Activated CD4-positive, alpha-beta T cell treated with anti-CD3 and anti-CD28 coated beads for 4 hours (primary cell): ENCODE results near the gene GKN2.
"Not testable (repeated sequence)": the region's sequence is repeated elsewhere in the genome, so short reads cannot be mapped to it uniquely, and the experiment has no call there.

Experiments used
- DNase-seq, 2 donors: peaks; one replicate each; pipeline ENCODE4 v3.0.0-alpha.2; 2020

The GKN2 gene

DNA sequence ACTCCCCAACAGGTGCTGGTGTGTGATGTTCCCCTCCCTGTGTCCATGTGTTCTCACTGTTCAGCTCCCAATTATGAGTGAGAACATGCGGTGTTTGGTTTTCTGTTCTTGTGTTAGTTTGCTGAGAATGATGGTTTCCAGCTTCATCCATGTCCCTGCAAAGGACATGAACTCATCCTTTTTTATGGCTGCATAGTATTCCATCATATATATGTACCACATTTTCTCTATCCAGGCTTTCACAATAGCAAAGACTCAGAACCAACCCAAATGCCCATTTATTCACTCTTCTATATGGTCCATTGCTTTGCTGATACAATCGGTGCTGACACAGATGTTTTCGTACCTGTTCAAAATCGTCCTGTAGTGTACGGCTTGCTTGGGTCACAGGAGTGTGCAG, 2.7 kb upstream of the GKN2 start:
- DNase-seq = not testable (repeated sequence)

DNA sequence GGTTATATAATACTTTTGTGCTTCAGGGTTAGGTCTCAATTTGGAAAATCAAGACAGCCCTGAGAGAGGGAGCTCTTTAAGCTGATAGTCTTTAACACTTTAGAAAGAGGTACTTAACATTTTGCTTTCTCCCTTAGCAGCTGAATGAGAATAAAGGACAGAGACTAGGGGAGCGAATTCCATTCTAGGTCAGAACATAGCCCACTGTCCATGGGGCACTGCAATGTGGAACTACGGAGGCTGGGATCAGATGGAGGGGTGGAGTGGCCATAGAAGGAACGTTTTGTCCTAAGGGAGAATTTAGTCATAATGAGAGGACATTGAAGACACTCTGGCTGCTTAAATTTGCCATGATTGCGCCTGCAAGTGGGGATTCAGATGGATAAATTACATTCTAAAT, 794 bp downstream of the GKN2 start:
- no peak for DNase-seq

DNA sequence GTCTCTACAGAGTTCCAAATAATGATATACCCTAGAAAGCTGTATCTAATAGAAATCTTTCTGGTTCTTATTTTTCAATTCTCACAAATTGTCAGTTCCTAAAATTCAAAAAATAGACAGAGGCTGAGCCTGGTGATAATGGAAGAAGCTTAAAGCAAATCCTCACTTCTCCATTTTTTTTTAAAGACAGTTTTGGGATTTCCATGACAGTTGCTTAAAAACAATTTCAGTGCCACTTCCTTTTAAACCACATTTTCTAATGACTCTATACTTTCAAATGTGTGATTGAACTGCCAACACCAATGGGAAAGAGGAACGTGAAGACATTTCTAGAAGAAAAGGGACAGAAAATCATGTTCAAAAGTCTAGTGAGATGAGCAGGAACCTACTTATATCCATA, 4.0 kb downstream of the GKN2 start:
- no peak for DNase-seq

DNA sequence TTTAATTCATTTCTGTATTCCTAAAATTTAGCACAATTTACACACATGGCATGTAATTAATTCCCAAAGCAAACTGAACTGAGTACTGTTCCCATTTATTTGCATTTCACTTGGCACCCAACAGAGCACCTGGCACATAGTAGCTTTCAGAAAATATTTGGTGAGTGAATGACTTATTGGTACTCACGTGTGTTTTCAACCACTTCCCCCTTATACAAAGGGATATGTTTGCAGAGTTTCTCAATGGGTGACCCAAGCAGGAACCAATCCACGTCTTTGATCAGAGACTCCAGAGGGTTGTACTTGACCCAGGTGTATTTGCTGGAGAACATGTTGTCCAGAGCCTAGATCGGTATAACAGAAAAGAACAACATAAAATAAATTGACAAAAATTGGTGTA, 6.6 kb downstream of the GKN2 start:
- DNase-seq = no peak

DNA sequence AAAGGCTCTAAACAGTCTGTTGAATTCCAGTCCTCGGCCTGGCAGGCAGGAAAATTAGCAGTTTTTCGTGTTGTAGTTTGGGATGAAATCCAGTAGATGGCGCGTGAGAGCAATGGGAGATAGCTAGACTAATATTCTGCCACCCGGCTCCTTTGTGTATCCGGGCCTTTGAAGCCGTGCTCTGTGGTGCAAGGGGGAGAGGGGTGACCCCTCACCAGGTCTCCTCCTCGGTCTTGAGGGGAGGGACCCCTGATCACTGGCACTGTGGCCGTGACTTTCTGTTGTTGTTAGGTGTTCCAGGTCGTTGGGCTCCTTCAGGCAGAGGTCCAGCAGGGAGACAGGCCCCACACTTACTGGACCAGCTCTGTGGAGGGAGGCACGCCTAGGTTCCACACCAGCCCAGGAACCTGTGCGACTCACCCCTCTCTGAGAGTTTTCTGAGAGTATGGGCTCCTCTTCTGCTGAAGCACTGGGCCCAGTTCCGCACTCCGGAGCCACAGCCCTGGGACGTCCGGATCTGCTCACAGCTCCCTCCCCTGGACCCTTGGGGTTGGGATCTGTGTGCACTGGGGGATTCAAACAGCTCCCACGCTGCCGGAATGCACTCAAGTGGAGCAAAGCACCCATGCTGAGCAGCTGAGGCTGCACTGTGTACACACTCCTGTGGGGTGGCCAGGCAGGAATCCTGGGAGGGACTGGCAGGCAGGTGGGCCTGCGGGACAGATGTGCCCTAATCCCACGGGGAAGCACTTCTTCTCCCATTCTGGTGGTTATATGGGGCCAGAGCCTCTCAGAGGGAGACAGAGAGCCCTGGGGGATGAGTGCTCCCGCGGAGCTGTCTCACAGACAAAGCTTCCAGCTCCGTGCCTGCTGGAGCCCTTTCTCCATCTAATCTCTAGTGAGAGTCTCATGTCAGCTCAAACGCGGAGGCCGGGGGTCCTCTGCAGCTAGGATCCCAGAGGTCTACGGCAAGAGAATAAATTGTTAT, 8.8 kb downstream of the GKN2 start:
- peak; percentile 31 to 61 for DNase-seq

DNA sequence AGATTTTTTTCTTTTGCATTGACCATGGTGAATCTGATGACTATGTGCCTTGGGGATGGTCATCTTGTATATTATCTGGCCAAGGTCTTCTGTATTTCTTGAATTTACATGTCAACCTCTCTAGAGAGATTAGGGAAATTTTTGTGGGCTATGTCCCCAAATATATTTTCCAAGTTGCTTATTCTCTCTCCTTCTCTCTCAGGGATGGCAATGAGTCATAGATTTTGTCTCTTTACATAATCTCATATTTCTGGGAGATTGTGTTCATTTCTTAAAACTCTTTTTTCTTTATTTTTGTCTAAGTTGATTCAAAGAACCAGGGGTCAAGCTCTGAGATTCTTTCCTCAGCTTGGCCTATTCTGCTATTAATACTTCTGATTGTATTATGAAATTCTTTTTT, 9.9 kb downstream of the GKN2 start:
- no peak for DNase-seq

DNA sequence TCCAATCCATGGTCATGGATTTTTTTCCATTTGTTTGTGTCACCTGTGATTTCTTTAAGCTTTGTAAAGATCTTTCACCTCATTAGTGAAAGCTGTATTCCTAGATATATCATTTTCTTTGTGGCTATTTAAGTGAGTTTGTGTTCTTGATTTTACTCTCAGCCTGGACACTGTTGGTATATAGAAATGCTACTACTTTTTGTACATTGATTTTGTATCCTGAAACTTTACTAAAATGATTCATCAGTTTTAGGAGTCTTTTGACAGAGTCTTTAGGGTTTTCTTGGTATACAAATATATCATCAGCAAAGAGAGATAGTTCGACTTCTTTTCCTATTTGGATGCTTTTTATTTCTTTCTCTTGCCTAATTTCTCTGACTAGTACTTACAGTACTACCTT, 12.3 kb downstream of the GKN2 start:
- DNase-seq = no peak

DNA sequence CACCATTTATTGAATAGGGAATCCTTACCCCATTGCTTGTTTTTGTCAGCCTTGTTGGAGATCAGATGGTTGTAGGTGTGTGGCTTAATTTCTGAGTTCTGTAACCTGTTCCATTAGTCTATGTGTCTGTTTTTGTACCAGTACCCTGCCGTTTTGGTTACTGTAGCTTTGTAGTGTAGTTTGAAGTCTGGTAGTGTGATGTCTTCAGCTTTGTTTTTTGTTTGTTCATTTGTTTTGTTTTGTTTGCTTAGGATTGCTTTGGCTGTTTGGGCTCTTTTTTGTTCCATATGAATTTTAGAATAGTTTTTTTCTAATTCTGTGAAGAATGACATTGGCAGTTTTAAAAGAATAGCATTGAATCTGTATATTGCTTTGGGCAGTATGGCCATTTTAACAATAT, 12.7 kb downstream of the GKN2 start:
- DNase-seq = no peak

DNA sequence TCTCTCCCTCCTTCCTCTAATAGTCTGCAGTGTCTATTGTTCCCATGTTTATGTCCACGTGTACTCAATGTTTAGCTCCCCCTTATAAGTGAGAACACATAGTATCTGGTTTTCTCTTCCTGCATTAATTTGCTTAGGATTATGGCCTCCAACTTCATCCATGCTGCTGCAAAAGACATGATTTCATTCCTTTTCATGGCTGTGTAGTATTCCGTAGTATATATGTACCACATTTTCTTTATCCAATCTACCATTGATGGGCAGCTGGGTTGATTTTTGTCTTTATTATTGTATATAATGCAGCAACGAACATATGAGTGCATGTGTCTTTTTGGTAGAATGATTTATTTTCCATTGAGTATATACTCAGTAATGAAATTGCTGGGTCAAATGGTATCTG, 13.8 kb downstream of the GKN2 start:
- DNase-seq = no peak

DNA sequence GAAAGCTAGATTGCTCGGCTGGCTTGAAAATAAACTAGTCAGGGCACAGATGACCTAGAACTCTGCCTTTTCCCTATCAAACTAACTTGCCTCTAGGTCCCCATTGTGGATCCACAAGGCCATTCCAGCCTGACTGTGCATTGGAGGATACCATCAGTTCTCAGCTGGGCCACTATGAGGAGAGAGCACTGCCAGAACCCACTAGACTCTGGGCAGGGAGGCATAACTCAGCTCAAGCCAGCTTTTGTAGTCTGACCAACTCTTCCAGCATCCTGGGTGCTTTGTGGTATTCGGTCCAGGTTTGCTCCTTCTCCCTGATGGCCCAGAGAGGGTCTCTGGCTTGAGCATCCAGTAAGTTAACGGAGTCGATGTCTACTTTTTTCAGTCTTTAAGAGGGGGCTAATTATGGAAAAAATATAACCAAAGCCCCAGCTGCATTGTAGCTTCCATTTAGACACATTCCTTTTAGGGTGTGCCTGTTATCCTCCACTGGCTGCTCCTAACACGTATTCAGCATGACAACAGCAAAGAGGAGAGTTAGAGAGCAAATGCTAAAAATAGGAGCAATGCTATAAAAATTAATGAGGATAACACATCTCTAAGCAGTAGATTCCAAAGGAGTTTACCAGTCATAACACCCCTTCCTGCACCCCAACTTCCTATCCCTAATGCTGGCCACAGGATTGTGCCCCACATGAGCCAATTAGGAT, 15.2 kb downstream of the GKN2 start:
- no peak for DNase-seq

DNA sequence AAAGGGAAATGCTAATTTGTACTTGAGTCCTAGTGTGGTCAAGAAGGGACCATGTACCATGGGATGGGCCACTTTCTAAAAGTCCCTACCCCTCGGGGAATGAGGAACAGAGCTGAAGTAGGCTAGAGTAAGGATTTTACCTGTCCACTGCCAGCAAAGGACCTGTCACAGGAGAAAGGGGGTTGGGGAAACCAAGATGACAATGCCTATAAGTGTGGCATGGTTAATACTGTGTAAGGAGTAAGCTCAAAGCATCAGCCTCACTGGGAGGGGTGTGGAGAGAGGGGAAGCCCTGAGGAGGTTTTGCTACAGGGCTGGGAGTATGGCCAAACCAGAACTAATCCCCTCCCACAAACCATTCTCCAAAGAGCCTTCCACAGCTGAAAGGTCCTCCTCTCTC, 15.8 kb downstream of the GKN2 start:
- DNase-seq = no peak

DNA sequence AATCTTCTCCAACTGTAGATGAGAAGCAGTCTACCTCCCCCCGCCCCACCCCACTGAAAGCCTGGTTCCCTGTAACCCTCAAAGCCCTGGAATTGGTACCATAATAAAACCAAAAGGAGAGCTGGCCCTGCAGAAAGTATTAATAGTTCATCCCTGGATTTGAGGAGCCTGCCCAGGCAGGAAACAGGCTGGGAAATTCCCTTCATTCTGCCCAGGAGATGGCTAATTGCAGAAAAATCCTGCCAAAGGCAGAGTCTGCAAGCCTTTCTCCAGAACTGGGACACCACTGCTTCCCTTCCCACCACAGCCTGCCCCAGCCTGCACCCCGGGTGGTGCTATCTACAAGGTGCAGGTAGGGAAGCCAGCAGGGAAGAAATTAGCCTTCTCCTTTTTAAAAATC, 16.3 kb downstream of the GKN2 start:
- DNase-seq = no peak

DNA sequence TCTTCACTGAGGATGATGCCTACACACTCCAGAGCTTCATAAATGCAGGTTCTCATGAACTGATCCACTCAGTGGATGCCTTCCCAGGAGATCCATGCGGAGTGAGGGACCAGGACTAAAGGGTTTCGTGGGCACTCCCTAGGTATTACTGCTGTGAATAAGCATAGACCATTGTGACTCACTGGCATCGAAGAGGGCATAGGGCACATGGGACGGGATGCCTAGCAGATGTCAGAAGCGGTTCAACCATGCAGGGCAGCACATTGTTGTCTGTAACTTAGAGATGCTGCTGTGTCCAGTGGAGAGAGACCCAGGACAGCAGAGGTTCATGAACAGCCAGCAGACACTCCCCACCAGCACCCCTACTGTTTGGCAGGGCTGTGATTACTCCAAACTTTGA, 17.2 kb downstream of the GKN2 start:
- no peak for DNase-seq

DNA sequence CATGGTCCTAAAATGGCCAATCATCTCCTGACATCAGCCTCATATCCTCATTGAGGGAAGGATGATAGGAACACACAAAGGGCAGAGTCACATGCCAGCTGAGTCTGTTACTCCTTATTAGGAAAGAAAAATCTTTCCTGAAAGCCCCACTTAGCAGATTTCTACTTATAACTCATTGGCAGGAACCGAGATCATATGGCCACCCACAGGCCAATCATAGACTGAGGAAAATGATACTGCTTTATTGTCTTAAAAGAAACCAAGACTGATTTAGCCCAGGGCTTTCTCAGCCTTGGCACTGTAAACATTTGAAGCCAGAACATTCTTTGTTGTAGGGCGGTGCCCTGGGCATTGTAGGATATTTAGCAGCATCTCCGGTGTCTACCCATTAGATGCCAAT, 18.7 kb downstream of the GKN2 start:
- DNase-seq = no peak

DNA sequence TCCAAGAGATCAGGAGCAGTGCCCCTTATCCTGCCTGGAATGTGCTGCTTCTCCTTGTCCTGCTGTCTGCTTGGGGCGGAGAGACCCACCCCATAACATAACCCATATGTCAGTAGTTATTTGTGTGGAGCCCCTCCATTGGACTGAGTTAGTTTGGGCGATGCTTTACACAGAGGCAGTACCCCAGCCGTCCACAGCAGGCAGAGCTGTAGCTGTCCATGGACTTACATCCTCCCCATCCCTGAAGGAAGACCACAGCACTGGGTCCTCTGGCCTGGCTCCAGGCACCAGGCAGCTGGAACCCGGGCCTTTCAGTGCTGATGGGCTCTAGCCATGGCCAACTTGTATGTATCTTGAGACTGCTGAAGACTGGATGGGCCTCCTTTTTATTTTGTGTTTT, 20.3 kb downstream of the GKN2 start:
- DNase-seq = no peak

DNA sequence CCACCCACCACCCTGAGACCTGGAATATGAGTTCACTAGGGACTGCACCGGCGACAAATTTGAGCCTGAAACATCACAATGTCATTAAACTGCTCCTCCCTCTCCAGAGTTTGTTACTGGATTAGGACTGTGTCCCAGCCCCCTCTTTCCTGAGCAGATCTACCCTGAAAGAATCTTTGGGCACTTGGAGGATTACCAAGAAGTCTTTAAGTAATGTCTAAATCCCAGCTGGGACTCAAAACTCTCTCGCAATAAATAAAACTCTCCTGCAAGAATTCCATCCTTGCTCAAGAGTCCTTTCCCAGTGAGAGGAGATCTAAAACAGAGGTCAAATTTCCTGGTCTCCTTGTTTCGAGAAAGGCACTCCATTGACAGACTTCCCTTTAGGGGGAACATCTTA, 20.9 kb downstream of the GKN2 start:
- no peak for DNase-seq

DNA sequence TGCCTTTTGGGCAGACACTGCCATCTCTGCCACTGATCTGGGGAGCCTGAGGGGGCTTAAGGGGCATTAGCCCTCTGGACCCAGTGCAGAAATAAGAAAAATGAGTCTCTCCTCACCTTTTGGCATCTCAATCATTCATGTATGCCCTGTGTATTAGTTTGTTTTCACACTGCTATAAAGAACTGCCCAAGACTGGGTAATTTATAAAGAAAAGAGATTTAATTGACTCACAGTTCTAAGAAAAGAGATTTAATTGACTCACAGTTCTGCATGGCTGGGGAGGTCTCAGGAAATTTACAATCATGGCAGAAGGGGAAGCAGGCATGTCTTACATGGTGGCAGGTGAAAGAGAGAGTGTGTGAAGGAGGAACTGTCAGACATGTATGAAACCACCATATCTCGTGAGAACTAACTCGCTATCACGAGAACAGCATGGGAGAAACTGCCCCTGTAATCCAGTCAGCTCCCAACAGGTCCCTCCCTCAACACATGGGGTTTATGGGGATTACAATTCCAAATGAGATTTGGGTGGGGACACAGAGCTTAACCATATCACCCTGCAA, 21.5 kb downstream of the GKN2 start:
- no peak for DNase-seq

DNA sequence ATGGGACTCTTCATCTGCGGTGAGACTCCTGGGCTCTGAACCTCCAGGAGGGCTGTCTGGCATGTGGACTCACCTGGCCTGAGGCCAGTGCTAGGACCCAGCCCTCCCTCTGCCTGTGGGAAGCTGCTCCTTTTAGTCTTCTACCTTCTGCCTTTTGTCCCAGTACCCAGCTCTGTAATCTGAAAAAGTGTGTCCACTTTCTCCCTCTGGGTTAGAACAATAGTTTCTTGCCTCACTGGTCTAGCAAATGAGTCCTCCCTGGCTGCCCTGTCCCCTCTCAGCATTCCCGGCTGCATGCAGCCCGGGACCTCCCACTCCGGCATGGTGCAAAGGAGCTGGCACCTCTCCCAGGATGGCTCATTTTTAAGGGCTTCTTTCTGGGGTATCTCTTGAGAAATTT, 25.9 kb downstream of the GKN2 start:
- DNase-seq = no peak

DNA sequence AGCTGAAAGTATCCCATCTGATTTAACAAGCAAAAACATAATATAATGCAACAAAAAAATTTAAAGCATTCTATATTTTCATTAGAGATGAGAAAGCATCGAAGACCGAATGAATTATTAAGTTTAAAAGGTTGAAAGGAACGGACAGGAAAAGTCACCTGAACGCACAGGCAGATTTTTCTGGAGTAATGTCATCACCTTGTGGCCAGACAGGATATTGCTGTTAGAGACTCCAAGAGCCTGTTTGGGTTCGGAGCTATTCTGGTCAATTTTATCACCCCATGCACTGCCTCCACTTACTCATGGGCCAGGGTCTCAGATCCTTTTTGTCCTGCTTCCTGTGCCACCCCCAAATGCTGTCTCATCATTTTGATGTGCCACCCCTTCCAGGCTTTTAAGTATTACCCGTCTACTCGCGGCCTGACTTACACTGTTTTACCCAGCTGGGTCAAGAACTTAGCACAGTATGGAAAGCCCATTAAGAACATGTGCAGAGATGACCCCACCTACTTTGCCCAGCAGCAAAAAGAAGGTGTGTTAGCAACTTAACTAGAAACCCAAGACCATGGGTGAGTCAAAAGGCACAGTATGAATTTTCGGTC, 27.3 kb downstream of the GKN2 start:
- peak; percentile 47 to 72 for DNase-seq

DNA sequence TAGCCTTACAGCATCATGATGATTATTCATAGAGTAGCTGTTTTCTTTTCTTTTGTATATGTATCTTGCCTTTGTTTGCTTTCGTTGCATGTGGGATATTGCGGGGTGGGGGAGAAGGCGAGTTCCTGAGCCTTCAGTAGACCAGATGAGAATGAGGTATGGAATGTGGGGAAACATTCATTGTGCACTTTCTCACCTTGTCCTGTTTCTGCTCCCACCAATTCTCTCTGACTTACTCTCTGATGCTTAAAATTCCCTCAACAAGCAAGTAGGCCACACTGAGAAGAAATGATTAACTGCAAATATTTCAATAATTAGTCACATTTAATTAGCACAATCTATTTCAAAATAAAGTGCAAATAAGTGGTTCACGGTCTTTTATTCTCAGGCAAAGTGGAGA, 31.0 kb downstream of the GKN2 start:
- DNase-seq = no peak

DNA sequence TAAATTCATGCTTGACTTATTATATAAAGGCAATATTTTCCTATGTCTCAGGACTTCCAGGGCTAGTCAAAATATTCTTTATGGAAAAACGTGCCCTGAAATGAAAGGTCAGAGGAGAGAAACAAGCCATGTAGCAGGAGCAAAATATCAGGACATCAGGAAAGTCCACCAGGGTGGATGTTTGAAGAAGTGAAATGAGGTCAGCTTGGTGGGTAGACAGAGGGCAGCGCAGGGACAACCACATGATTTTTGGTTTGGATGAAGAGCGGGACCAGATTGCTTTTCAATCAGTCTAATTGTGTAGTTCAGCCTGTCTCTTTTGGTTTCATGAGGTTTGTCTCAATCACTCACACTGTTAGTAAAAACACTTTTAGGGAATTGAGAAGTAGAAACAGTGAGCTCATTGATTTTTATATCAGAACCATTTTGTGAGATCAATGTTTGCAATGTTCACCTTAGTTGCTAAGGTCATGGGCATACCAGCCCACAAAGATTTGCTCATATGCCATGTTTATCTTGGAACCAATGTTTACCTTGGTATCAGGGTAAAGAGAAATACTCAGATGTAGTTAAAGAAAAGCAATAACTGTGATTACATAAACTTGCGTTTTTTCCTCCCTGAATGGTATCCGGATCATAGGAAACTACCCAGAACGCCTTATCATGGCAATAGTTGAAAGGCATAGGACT, 32.1 kb downstream of the GKN2 start:
- no peak for DNase-seq

DNA sequence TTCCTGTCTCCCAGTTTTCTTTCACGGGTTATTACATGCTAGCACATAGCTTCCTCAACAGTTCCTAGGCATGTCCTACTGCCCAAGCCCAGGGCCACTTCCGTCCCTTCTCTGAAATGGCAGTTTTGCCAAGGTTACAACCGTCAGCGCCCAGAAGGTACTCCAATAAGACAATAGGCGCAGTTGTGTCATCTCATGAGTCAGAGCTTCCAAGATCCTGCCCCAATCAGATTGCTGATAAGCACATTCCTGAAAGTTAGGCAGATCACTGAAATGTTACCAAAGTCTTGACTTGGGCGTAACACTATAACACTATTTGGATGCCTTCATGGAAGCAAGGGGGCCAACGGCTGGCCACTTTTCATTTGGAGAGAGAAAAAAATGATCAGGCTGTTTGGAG, 34.2 kb downstream of the GKN2 start:
- DNase-seq = no peak
